H9 (cell line): ENCODE results near the gene TIPIN. TPM values are rescaled to one million over a fixed set of nuclear protein-coding genes. Genes with fewer than 3 reads are reported as not detected.
"Not testable (repeated sequence)": the region's sequence is repeated elsewhere in the genome, so short reads cannot be mapped to it uniquely, and the experiment has no call there.

Experiments
- DNase-seq: peaks from one replicate; pipeline ENCODE4 v3.0.0-alpha.2; 2017
- H2AFZ ChIP-seq: one replicate; pipeline ENCODE4 v1.6.1; 2013; ENCODE audit warnings: mild to moderate bottlenecking, low read length, control low read depth, moderate library complexity
- H2AK5ac ChIP-seq: 2 replicates; pipeline ENCODE4 v1.6.1; 2013; ENCODE audit warnings: low read length, control low read depth, mixed read lengths; ENCODE audit not compliant: insufficient read length
- H2BK120ac ChIP-seq: one replicate; pipeline ENCODE4 v1.6.1; 2013; ENCODE audit warnings: low read depth, mild to moderate bottlenecking, low read length, control low read depth, inconsistent platforms; ENCODE audit not compliant: poor library complexity, severe bottlenecking
- H2BK12ac ChIP-seq: 2 replicates; pipeline ENCODE4 v1.6.1; 2013; ENCODE audit warnings: low read length, control low read depth, mixed read lengths, low read depth; ENCODE audit not compliant: insufficient read length
- H2BK15ac ChIP-seq: 2 replicates; pipeline ENCODE4 v1.6.1; 2013; ENCODE audit warnings: low read depth, low read length, control low read depth
- H2BK20ac ChIP-seq: one replicate; pipeline ENCODE4 v1.6.1; 2013; ENCODE audit warnings: low read depth, mild to moderate bottlenecking, low read length, control low read depth, inconsistent platforms; ENCODE audit not compliant: poor library complexity, severe bottlenecking
- H2BK5ac ChIP-seq: 2 replicates; pipeline ENCODE4 v1.6.1; 2013; ENCODE audit warnings: low read length, control low read depth, mixed read lengths; ENCODE audit not compliant: insufficient read length
- H3K14ac ChIP-seq: 2 replicates; pipeline ENCODE4 v1.6.1; 2013; ENCODE audit warnings: low read length, control low read depth; ENCODE audit not compliant: insufficient read depth
- H3K18ac ChIP-seq: 2 replicates; pipeline ENCODE4 v1.6.1; 2013; ENCODE audit warnings: low read depth, mild to moderate bottlenecking, mixed read lengths, low read length, control low read depth; ENCODE audit not compliant: insufficient read length
- H3K23ac ChIP-seq: 2 replicates; pipeline ENCODE4 v1.6.1; 2013; ENCODE audit warnings: low read length, control low read depth, mixed read lengths, low read depth; ENCODE audit not compliant: insufficient read length
- H3K23me2 ChIP-seq: 2 replicates; pipeline ENCODE4 v1.6.1; 2013; ENCODE audit warnings: low read depth, mild to moderate bottlenecking, mixed read lengths, low read length, control low read depth; ENCODE audit not compliant: insufficient read length, poor library complexity, severe bottlenecking
- H3K27ac ChIP-seq: 2 replicates; pipeline ENCODE4 v1.5.1; 2013; ENCODE audit warnings: low read length, control low read depth, mixed read lengths, low read depth; ENCODE audit not compliant: insufficient read length
- H3K27me3 ChIP-seq: 2 replicates; pipeline ENCODE4 v1.6.1; 2013; ENCODE audit warnings: low read length, control low read depth, inconsistent platforms; ENCODE audit not compliant: insufficient read depth
- H3K4ac ChIP-seq: 2 replicates; pipeline ENCODE4 v1.6.1; 2013; ENCODE audit warnings: low read depth, mild to moderate bottlenecking, control low read depth, inconsistent platforms, low read length, moderate library complexity
- H3K4me1 ChIP-seq: 2 replicates; pipeline ENCODE4 v1.6.1; 2013; ENCODE audit warnings: low read length, control low read depth, inconsistent platforms; ENCODE audit not compliant: insufficient read depth
- H3K4me2 ChIP-seq: 2 replicates; pipeline ENCODE4 v1.6.1; 2013; ENCODE audit warnings: low read length, control low read depth, mixed read lengths; ENCODE audit not compliant: insufficient read length, insufficient read depth
- H3K56ac ChIP-seq: 2 replicates; pipeline ENCODE4 v1.6.1; 2013; ENCODE audit warnings: low read depth, mild to moderate bottlenecking, mixed read lengths, low read length, control low read depth; ENCODE audit not compliant: insufficient read length
- H3K79me1 ChIP-seq: 2 replicates; pipeline ENCODE4 v1.6.1; 2013; ENCODE audit warnings: low read depth, mild to moderate bottlenecking, moderate library complexity, low read length, control low read depth, inconsistent platforms; ENCODE audit not compliant: insufficient read depth, poor library complexity, severe bottlenecking
- H3K79me2 ChIP-seq: 2 replicates; pipeline ENCODE4 v1.6.1; 2013; ENCODE audit warnings: low read length, control low read depth, inconsistent platforms; ENCODE audit not compliant: insufficient read depth
- H3K9ac ChIP-seq: 2 replicates; pipeline ENCODE4 v1.6.1; 2013; ENCODE audit warnings: low read length, control low read depth, mixed read lengths; ENCODE audit not compliant: insufficient read length; ENCODE audit errors: extremely low read depth
- H3K9me3 ChIP-seq: one replicate; pipeline ENCODE4 v1.6.1; 2013; ENCODE audit warnings: low read depth, low read length, inconsistent platforms; ENCODE audit not compliant: control insufficient read depth
- H3T11ph ChIP-seq: one replicate; pipeline ENCODE4 v1.6.1; 2013; ENCODE audit warnings: mild to moderate bottlenecking, low read length, control low read depth, inconsistent platforms
- H4K20me1 ChIP-seq: one replicate; pipeline ENCODE4 v1.6.1; 2013; ENCODE audit not compliant: control insufficient read depth, insufficient read length, insufficient read depth
- H4K5ac ChIP-seq: 2 replicates; pipeline ENCODE4 v1.6.1; 2013; ENCODE audit warnings: low read depth, mild to moderate bottlenecking, mixed read lengths, low read length, control low read depth; ENCODE audit not compliant: insufficient read length
- H4K8ac ChIP-seq: replicated peaks from 2 replicates; pipeline ENCODE4 v1.6.1; 2013; ENCODE audit warnings: low read length, control low read depth, mixed read lengths, low read depth; ENCODE audit not compliant: insufficient read length
- H4K91ac ChIP-seq: 2 replicates; pipeline ENCODE4 v1.6.1; 2013; ENCODE audit warnings: low read depth, mild to moderate bottlenecking, moderate library complexity, mixed read lengths, low read length, control low read depth; ENCODE audit not compliant: insufficient read length
- H3K27ac Mint-ChIP-seq, 3 experiments: 2 replicates in 2 of 3; 3 replicates in 1 of 3; pipeline ENCODE4 v1.8.0; 2020 to 2021; ENCODE audit warnings: mixed read lengths in 3 of 3, mild to moderate bottlenecking in 1 of 3, moderate library complexity in 1 of 3
- H3K27me3 Mint-ChIP-seq: 2 replicates; pipeline ENCODE4 v1.8.0; 2021; ENCODE audit warnings: low read depth, mild to moderate bottlenecking, moderate library complexity, mixed read lengths
- H3K36me3 Mint-ChIP-seq, 3 experiments: 2 replicates in 2 of 3; 3 replicates in 1 of 3; pipeline ENCODE4 v1.8.0; 2020 to 2021; ENCODE audit warnings: low read depth in 3 of 3, mixed read lengths in 3 of 3; ENCODE audit not compliant: insufficient read depth in 1 of 3
- H3K4me1 Mint-ChIP-seq, 2 experiments: 2 replicates each; pipeline ENCODE4 v1.8.0; 2020; ENCODE audit warnings: mixed read lengths in 2 of 2
- H3K4me3 Mint-ChIP-seq, 2 experiments: 2 replicates in 1 of 2; 3 replicates in 1 of 2; pipeline ENCODE4 v1.8.0; 2020 to 2021; ENCODE audit warnings: mild to moderate bottlenecking in 2 of 2, mixed read lengths in 2 of 2, moderate library complexity in 1 of 2
- H3K9me3 Mint-ChIP-seq, 2 experiments: 2 replicates in 1 of 2; 3 replicates in 1 of 2; pipeline ENCODE4 v1.8.0; 2020; ENCODE audit warnings: mild to moderate bottlenecking in 2 of 2, mixed read lengths in 2 of 2, moderate library complexity in 1 of 2
- CTCF ChIP-seq: fragments of 200-600 bp; sonication (generic); conservative IDR thresholded peaks from 3 replicates; pipeline ENCODE4 v1.8.0; 2021; ENCODE audit warnings: antibody characterized with exemption, mild to moderate bottlenecking
- WGBS: extraction: QIAGEN DNeasy Blood & Tissue Kit; methylation state at CpG from one replicate; pipeline ENCODE4 v1.1.7; 2013; ENCODE audit warnings: missing lambda C conversion rate, low lambda C conversion rate, mixed read lengths; ENCODE audit not compliant: insufficient read length; ENCODE audit errors: extremely low coverage; 5-methylcytosine and 5-hydroxymethylcytosine counted together
- total RNA-seq: library from RNA; stranded (reverse); gene quantifications from 2 replicates; pipeline ENCODE4 v1.2.1, GENCODE V29; 2021

TIPIN gene
- total RNA-seq, 1 experiment from 2014 or later, result 26.9 TPM

GRCh38 chr15:66356077-66356358 is 467 bp downstream of the TIPIN start:
- H4K91ac ChIP-seq, result no peak overlapping the region
- H3K79me1 ChIP-seq, result peaks cover 3% of the 10 kb centered on the region
- H4K8ac ChIP-seq, result no peak overlapping the region
- H3K4me1 ChIP-seq, result no peaks in the 10 kb centered on the region
- no peak overlapping the region for H2BK120ac ChIP-seq
- H3K9me3 Mint-ChIP-seq, result no peaks in the 10 kb centered on the region; a peak in 1 of 5 replicates
- peaks cover 6 to 18% of the 10 kb centered on the region in 2 experiments for H3K4me1 Mint-ChIP-seq
- H3K14ac ChIP-seq, result peak overlapping the region; percentile 90; the same call in 1 of the 2 replicates
- H3K27me3 Mint-ChIP-seq, result no peaks in the 10 kb centered on the region; the same call in 1 of the 2 replicates
- peak overlapping the region in 2 of 3 experiments; percentile 97 to 100; a peak in 4 of 7 replicates for H3K27ac Mint-ChIP-seq
- no peak overlapping the region for H2BK15ac ChIP-seq
- H3K79me2 ChIP-seq, result no peaks in the 10 kb centered on the region; the same call in 1 of the 2 replicates
- DNase-seq, result no peak
- peak overlapping the region; percentile 88 for H3K9ac ChIP-seq
- H2BK5ac ChIP-seq, result no peak overlapping the region
- no peak overlapping the region for H4K5ac ChIP-seq
- no peak overlapping the region for H3T11ph ChIP-seq
- H3K23me2 ChIP-seq, result peaks cover 4% of the 10 kb centered on the region
- H3K56ac ChIP-seq, result no peak overlapping the region
- H4K20me1 ChIP-seq, result no peaks in the 10 kb centered on the region
- H3K9me3 ChIP-seq, result no peaks in the 10 kb centered on the region
- no peak overlapping the region for H3K23ac ChIP-seq
- H2AFZ ChIP-seq, result no peak overlapping the region
- no CpG with 5 or more reads among the region's 12 CpGs for WGBS
- no peak overlapping the region for H2BK12ac ChIP-seq
- H3K27me3 ChIP-seq, result no peaks in the 10 kb centered on the region
- H3K4me2 ChIP-seq, result peak overlapping the region; percentile 87
- no peak overlapping the region for H3K18ac ChIP-seq
- TF ChIP-seq CTCF, result no peak
- H2BK20ac ChIP-seq, result no peak overlapping the region
- H3K36me3 Mint-ChIP-seq, result peaks cover 14 to 22% (median 18%) of the 10 kb centered on the region in 3 experiments; a peak in 6 of 7 replicates
- no peak overlapping the region for H3K27ac ChIP-seq
- no peak overlapping the region for H2AK5ac ChIP-seq
- H3K4ac ChIP-seq, result no peak overlapping the region
- H3K4me3 Mint-ChIP-seq, result peak overlapping the region; percentile 97 to 98

GRCh38 chr15:66348530-66348929 is 8.0 kb downstream of the TIPIN start:
- H3K56ac ChIP-seq, H3T11ph ChIP-seq, H3K14ac ChIP-seq, H3K4me2 ChIP-seq, H3K27me3 Mint-ChIP-seq, H2BK5ac ChIP-seq, H3K9me3 Mint-ChIP-seq, H3K9ac ChIP-seq, H3K27ac Mint-ChIP-seq, H4K8ac ChIP-seq, H4K20me1 ChIP-seq, H3K27me3 ChIP-seq, H3K4me1 ChIP-seq, H2BK120ac ChIP-seq, H3K27ac ChIP-seq, H4K5ac ChIP-seq, DNase-seq, H3K23me2 ChIP-seq, H3K4ac ChIP-seq, H2AFZ ChIP-seq, H2BK12ac ChIP-seq, H2AK5ac ChIP-seq, H2BK20ac ChIP-seq, H3K23ac ChIP-seq, H3K4me3 Mint-ChIP-seq, H3K79me1 ChIP-seq, H3K79me2 ChIP-seq, H3K9me3 ChIP-seq, H4K91ac ChIP-seq, H2BK15ac ChIP-seq, H3K4me1 Mint-ChIP-seq, H3K18ac ChIP-seq: not testable (repeated sequence)
- no CpG with 5 or more reads among the region's 5 CpGs for WGBS
- peaks cover 34 to 72% (median 48%) of the 10 kb centered on the region in 3 experiments; a peak in 6 of 7 replicates for H3K36me3 Mint-ChIP-seq
